Activated CD4-positive, alpha-beta T cell treated with anti-CD3 and anti-CD28 coated beads, Interleukin-2, amount 10 ng/mL, durations not matched to agents 24 days and 14 days (primary cell): Measurements from ENCODE around the gene IQCF2. TPM values are rescaled to one million over a fixed set of nuclear protein-coding genes. Genes with fewer than 3 reads are reported as not detected.
"Not testable (repeated sequence)": the region's sequence is repeated elsewhere in the genome, so short reads cannot be mapped to it uniquely, and the experiment has no call there.

Experiments
- DNase-seq: peaks from one replicate; pipeline ENCODE4 v3.0.0; 2022
- H3K27ac Mint-ChIP-seq: one replicate; pipeline ENCODE4 v1.8.0; 2022; ENCODE audit warnings: mild to moderate bottlenecking, mixed read lengths
- H3K27me3 Mint-ChIP-seq: one replicate; pipeline ENCODE4 v1.8.0; 2022; ENCODE audit warnings: mixed read lengths
- H3K36me3 Mint-ChIP-seq: one replicate; pipeline ENCODE4 v1.8.0; 2022; ENCODE audit warnings: low read depth, mild to moderate bottlenecking, mixed read lengths
- H3K4me1 Mint-ChIP-seq: one replicate; pipeline ENCODE4 v1.8.0; 2021; ENCODE audit warnings: mixed read lengths
- H3K4me3 Mint-ChIP-seq: one replicate; pipeline ENCODE4 v1.8.0; 2022; ENCODE audit warnings: mild to moderate bottlenecking, moderate library complexity, mixed read lengths
- H3K9me3 Mint-ChIP-seq: one replicate; pipeline ENCODE4 v1.8.0; 2021; ENCODE audit warnings: mixed read lengths
- intact Hi-C: fragments of 100-400 bp; cut with micrococcal nuclease; formaldehyde crosslinking; loops from one replicate; pipeline ENCODE4 v1.15.1; 2023
- total RNA-seq: library from RNA; stranded (reverse); gene quantifications from 2 replicates; pipeline ENCODE4 v1.2.3, GENCODE V29; 2022

The IQCF2 gene
- total RNA-seq, 1 donor from 2014 or later = not detected

DNA sequence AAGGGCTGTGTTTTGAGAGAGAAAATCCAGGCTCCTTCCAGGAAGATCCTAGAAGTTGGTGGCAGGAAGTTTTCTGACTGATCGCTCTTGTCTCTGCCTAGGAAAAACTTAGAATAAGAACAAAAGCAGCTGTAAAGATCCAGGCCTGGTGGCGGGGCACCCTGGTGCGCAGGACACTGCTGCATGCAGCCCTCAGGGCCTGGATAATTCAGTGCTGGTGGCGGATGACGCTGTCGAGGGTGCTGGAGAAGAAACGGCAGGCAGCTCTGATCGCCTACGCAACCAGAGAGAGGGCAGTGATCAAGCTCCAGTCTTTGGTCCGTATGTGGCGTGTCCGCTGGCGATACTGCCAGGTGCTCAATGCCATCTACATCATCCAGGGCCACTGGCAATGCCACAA is 1.5 kb downstream of the IQCF2 start:
- intact Hi-C loops = no loop called here
- Mint-ChIP-seq H3K4me3 (no peak overlapping the region), H3K4me1 (no peaks in the 10 kb centered on the region)

DNA sequence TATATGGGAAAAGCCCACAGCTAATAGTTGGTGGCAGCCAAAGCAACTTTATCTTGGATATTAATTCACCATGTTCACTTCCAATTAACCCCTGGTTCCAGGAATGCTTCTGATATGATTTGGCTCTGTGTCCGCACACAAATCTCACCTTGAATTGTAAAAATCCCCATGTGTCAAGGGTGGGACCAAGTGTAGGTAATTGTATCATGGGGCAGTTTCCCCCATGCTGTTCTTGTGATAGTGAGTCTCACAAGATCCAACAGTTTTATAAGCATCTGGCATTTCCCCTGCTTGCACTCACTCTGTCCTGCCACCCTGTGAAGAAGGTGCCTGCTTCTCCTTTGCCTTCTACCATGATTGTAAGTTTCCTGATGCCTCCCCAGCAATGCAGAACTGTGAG is 7.5 kb downstream of the IQCF2 start:
- intact Hi-C loops, H3K4me1 Mint-ChIP-seq, H3K9me3 Mint-ChIP-seq, H3K4me3 Mint-ChIP-seq, H3K36me3 Mint-ChIP-seq, H3K27ac Mint-ChIP-seq, DNase-seq: not testable (repeated sequence)
- H3K27me3 Mint-ChIP-seq = peaks cover 24% of the 10 kb centered on the region

More for the DNA sequence above, 1.5 kb downstream of the IQCF2 start:
- peaks cover 18% of the 10 kb centered on the region for H3K27me3 Mint-ChIP-seq
- no peak overlapping the region for H3K27ac Mint-ChIP-seq
- no peaks in the 10 kb centered on the region for H3K9me3 Mint-ChIP-seq
- DNase-seq = no peak
- H3K36me3 Mint-ChIP-seq = no peaks in the 10 kb centered on the region

DNA sequence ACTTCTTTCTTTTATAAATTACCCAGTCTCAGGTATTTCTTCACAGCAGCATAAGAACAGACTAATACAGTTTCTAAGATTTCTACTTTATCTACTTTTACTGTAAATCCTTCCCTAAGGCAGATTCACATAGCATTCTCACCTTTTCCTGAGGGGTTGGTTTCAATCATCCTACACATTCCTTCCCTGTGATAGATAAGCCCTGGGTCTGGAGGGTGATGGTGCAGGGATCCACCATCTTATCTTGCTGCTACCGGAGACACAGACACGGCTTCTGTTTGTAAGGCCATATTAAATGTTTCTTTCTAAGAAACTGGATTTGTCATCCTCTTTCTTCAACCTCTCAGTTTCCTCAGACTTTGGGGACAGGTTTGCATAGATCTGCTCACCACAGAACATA is 7.9 kb downstream of the IQCF2 start:
- no peaks in the 10 kb centered on the region for H3K9me3 Mint-ChIP-seq
- no peaks in the 10 kb centered on the region for H3K4me1 Mint-ChIP-seq
- H3K4me3 Mint-ChIP-seq = no peak overlapping the region
- H3K27me3 Mint-ChIP-seq = peaks cover 24% of the 10 kb centered on the region
- H3K36me3 Mint-ChIP-seq = no peaks in the 10 kb centered on the region
- no peak overlapping the region for H3K27ac Mint-ChIP-seq
- intact Hi-C loops = no loop called here
- no peak for DNase-seq

DNA sequence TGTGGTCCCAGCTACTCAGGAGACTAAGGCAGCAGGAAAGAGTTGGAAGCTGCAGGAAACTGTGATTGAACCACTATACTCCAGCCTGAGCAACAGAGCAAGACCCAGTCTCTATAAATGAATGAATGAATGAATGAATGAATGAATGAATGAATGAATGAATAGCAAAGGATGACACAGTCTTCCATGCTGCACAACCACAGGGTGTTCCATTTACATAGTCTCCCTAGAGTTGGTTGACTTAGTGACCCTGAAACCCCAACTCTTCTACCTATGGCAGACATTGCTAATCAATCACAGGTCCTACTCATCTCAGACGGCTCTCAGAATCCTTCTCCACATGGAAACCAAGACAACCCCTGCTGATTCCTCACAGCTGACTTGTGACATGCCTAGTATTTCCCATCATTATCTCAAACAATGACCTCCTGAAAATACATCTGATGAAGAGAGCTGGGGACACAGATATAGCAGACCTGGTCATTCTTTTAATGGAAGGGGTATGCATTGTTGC is 11.9 kb downstream of the IQCF2 start:
- no peaks in the 10 kb centered on the region for H3K4me1 Mint-ChIP-seq
- H3K36me3 Mint-ChIP-seq = no peaks in the 10 kb centered on the region
- DNase-seq = no peak
- no peak overlapping the region for H3K4me3 Mint-ChIP-seq
- H3K27me3 Mint-ChIP-seq = peaks cover 18% of the 10 kb centered on the region
- H3K27ac Mint-ChIP-seq = no peak overlapping the region
- H3K9me3 Mint-ChIP-seq = no peaks in the 10 kb centered on the region
- intact Hi-C loops = no loop called here

DNA sequence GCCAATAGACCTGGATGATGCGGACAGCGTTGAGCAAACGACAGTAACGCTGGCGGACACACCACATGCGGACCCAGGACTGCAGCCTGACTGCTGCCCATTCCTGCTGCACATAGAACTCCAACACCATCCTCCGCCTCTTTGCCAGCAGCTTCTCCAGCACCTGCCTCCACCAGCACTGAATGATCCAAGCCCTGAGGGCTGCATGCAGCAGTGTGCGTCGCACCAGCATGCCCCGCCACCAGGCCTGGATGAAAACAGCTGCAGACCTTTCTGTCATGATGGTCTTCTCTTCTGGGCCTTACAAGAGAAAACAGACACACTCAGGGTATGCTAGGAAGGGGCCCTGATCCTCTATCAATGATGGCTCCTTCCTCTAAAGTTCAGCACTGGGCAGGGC is 12.5 kb downstream of the IQCF2 start:
- Mint-ChIP-seq H3K27me3 (peaks cover 18% of the 10 kb centered on the region), H3K4me3 (no peak overlapping the region), H3K27ac (no peak overlapping the region), H3K9me3 (no peaks in the 10 kb centered on the region), H3K4me1 (no peaks in the 10 kb centered on the region), H3K36me3 (no peaks in the 10 kb centered on the region)
- intact Hi-C loops = no loop called here
- no peak for DNase-seq

DNA sequence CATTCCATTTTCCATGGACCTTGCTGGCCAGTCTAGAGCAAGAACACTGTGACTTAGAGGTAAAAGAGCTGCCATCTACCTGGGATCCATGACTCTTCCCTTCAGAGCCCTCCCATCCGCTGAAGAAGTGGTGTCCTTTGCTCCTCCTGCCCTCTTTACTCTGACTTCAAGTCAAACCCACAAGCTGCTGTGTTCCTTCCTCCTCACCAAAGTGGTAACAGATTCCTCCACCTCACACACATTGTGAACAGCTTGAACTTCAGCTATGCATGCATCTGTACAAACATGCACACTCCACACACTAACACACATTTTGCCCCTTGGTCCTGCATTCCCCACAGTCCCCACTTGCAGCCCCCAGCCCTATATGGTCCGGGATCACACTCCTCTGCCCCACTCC is 13.0 kb downstream of the IQCF2 start:
- Mint-ChIP-seq H3K27me3 (peaks cover 13% of the 10 kb centered on the region), H3K4me1 (no peaks in the 10 kb centered on the region), H3K9me3 (no peaks in the 10 kb centered on the region), H3K36me3 (no peaks in the 10 kb centered on the region), H3K4me3 (no peak overlapping the region), H3K27ac (no peak overlapping the region)
- intact Hi-C loops = no loop called here
- no peak for DNase-seq

DNA sequence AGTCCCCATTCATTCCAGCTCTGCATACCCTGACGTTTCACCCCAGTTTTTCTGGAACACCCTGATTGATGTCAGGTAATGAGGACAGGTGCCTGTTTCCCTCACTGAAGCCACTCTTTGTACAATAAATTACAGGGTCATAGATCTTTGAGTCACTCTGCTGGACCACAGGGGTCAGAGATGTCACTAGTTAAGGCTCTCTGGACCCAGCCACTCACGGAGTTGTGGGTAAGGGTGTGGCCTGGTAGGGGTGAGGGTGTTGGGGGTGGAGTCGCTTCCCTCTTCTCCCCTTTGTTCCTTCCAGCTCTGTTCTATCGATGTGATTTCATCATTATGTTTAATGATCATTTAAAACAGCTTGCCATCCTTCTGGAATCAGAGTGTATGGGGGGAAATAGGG is 13.5 kb downstream of the IQCF2 start:
- intact Hi-C loops = no loop called here
- Mint-ChIP-seq H3K4me3 (no peak overlapping the region), H3K9me3 (no peaks in the 10 kb centered on the region), H3K4me1 (no peaks in the 10 kb centered on the region), H3K27ac (no peak overlapping the region), H3K36me3 (no peaks in the 10 kb centered on the region), H3K27me3 (peaks cover 10% of the 10 kb centered on the region)
- DNase-seq = no peak

DNA sequence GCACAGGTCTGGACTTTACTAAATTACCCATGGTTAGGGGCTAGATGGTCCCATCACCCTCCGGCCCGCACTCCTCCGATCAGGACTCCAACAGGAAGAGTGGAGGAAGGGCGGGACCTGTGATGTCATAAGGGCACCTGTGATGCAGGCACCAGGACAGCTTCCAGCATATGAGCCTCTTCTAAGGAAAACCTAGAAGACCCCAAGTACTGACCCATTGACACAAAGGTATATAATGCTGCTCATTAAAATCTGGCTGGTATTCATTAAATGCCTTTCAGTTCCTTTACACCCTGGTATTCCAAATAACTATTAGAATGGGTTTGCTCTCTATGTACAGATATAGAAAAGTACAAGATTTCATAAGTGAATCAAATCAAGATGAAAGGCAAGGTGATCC is 14.1 kb downstream of the IQCF2 start, which contains the start of gene IQCF5:
Gene IQCF5, minus strand, starts transcription at position 101 of the 400 bp plus-strand sequence. Its CDS starts 70 bp downstream, at position 31.
- intact Hi-C loops = no loop called here
- Mint-ChIP-seq H3K4me1 (no peaks in the 10 kb centered on the region), H3K36me3 (no peaks in the 10 kb centered on the region), H3K9me3 (no peaks in the 10 kb centered on the region), H3K27me3 (peaks cover 8% of the 10 kb centered on the region), H3K4me3 (no peak within 1 kb of the TSS), H3K27ac (no peak within 1 kb of the TSS)
- no peak for DNase-seq

DNA sequence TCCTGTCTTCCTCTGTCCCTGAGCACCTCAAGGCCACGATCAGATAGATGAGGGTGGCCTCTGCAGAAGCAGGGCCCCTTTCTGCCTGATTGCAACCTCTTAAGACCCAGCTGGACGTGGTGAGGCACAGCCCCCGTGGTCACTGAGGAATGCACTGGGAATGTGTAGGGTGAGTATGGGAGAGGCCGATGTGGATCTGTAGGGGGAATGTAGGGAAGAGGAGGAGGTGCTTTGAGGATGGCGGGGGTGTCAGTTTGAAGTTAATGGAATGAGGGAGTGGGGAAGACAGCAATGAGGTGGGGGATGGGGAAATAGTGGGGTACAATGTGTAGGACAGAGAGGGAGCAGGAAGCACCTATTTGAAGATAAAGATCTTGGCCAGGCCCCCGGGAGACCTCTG is 14.8 kb downstream of the IQCF2 start:
- no peak overlapping the region for H3K27ac Mint-ChIP-seq
- H3K9me3 Mint-ChIP-seq = no peaks in the 10 kb centered on the region
- peaks cover 7% of the 10 kb centered on the region for H3K27me3 Mint-ChIP-seq
- H3K4me3 Mint-ChIP-seq = no peak overlapping the region
- intact Hi-C loops = no loop called here
- H3K4me1 Mint-ChIP-seq = no peaks in the 10 kb centered on the region
- no peak for DNase-seq
- no peaks in the 10 kb centered on the region for H3K36me3 Mint-ChIP-seq

DNA sequence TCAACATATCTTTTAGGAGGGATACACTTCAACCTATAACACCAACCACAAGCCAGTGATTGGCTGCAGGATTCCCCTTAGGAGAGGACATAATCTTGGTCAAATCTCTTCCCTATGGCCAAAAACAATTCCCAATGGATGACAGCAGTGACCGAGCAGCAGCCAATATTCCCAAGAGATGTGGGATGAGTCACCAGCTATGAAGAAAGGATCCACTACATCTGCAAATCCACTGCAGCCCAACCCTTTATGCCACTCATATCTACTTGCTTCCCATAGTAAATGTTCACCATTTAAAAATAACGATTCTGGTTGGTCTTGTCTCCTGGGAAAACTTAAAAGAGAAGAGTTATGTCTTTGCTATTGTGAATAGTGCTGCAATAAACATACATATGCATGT is 18.5 kb downstream of the IQCF2 start:
- no peak for DNase-seq
- intact Hi-C loops = no loop called here
- peaks cover 21% of the 10 kb centered on the region for H3K27me3 Mint-ChIP-seq
- no peaks in the 10 kb centered on the region for H3K36me3 Mint-ChIP-seq
- no peak overlapping the region for H3K27ac Mint-ChIP-seq
- H3K4me1 Mint-ChIP-seq = no peaks in the 10 kb centered on the region
- no peak overlapping the region for H3K4me3 Mint-ChIP-seq
- H3K9me3 Mint-ChIP-seq = peaks cover 3% of the 10 kb centered on the region

DNA sequence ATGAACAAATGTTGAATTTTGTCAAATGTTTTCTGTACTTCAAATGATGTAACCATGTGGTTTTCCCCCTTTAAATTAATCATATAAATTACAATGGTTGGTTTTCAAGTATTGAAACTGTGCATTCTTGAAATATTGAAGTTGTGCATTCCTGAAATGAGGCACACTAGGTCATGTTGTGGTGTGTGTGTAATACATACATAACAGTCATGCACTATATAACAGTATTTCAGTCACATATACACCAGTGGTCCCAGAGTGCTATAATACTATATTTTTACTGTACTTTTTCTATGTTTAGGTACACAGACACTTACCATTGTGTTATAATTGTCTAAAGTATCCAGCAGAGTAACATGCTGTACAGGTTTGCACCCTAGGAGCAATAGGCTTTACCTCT is 25.0 kb downstream of the IQCF2 start:
- Mint-ChIP-seq H3K9me3 (peaks cover 3% of the 10 kb centered on the region), H3K36me3 (no peaks in the 10 kb centered on the region), H3K4me1 (peaks cover under 1% of the 10 kb centered on the region), H3K4me3 (no peak overlapping the region), H3K27me3 (peaks cover 25% of the 10 kb centered on the region), H3K27ac (no peak overlapping the region)
- intact Hi-C loops = no loop called here
- no peak for DNase-seq

DNA sequence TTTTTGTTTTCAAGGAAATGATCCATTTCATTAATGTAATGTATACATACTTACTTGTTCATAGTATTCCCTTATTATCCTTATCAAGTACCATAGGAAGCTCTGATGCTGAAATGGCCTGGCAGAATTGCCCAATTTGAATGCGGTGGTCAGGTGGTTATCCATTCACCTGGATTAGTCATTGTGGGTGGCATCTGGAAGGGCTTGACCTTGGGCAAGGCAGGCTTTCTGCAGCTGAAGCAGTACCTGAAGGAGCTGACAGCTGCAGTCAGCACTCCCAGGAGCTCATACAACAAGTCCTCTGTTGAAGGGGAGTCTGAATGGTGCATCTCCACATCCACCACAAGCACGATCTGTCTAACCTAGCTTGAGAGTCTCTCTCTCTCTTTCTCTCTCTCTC is 26.2 kb downstream of the IQCF2 start:
- Mint-ChIP-seq H3K4me1 (peaks cover 7% of the 10 kb centered on the region), H3K27me3 (peaks cover 20% of the 10 kb centered on the region), H3K27ac (no peak overlapping the region), H3K36me3 (no peaks in the 10 kb centered on the region), H3K9me3 (peaks cover 3% of the 10 kb centered on the region), H3K4me3 (no peak overlapping the region)
- intact Hi-C loops = no loop called here
- DNase-seq = no peak

DNA sequence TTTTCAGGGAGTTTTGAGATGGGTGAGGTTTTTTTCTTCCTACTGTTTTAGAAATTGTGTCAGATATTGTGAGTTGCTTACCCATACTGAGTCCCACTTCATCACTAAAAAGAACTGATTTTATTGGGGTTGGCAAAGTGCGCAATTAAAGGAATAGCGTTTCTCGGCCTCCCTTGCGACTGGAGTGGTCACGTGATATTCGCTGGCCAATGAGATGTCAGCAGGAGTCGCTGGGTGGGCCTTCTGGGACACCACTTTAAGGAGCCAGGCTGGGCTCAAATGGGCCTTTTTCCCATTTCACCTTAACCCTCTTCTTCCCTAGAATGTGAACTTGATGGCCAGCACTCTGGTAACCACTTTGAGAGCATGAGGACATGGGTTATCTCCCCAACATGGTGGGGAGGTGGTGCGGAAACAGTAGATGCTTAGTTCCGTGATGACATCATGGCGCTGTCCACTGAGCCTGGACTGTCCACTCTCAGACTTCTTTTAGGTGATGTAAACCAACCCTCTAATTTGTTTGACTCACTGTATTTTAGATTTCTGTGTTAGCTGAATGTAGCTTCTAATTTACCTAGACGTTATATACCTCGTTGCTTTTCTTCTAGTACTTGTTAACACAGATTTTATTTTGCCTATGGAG is 27.2 kb downstream of the IQCF2 start:
- Mint-ChIP-seq H3K27me3 (peaks cover 19% of the 10 kb centered on the region), H3K4me1 (peaks cover 7% of the 10 kb centered on the region), H3K9me3 (peaks cover 3% of the 10 kb centered on the region), H3K36me3 (no peaks in the 10 kb centered on the region), H3K4me3 (no peak overlapping the region), H3K27ac (no peak overlapping the region)
- intact Hi-C loops = no loop called here
- no peak for DNase-seq

DNA sequence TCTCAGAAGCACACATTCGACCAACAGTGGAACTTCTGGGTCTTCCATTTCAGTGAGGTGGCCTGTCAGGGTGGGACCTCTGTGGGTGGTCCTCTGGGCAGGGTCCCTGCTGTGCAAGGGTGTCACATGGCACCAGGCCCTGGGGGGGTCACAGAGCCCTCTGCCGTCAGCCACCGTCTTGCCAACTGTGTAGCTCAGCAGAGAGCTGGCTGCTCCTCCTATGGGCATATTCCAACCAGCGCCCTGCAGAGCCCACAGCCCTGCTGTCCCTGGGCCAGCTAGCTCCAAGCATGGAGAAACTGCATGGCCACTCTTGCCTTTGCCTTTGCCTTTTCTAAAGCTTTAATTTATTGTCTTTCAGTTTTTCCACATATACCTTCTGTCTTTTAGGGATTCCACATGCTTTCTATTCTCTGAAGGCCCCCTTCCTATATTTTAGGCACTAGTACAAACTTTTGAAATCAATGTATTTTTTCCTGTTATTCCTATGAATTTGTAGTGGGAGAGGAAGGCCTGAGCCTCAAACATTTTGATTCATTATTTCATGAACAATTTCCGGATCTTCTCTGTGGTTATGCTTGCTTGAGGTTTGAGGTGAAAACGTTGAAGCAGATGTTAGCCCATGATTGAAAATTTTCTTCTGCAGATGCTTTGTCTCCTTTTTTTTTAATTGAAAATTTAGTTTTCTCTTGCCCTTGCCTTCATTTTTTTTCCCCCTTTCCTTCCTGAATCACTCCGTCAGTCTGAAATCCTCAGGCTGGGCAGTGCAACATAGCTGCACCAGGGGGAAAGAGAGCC is 30.0 kb downstream of the IQCF2 start:
- no peak for DNase-seq
- H3K27ac Mint-ChIP-seq = no peak overlapping the region
- no peak overlapping the region for H3K4me3 Mint-ChIP-seq
- intact Hi-C loops = no loop called here
- H3K36me3 Mint-ChIP-seq = no peaks in the 10 kb centered on the region
- H3K9me3 Mint-ChIP-seq = no peaks in the 10 kb centered on the region
- H3K27me3 Mint-ChIP-seq = peaks cover 13% of the 10 kb centered on the region
- H3K4me1 Mint-ChIP-seq = peaks cover 7% of the 10 kb centered on the region
